Ishikawa (cell line): ENCODE results near the gene GHRHR.

Source experiments
- CEBPB ChIP-seq: IDR thresholded peaks from 2 replicates; pipeline ENCODE4 v1.6.1; 2012
- CREB1 ChIP-seq: IDR thresholded peaks from 2 replicates; pipeline ENCODE4 v1.6.1; 2012; ENCODE audit warnings: low read depth
- EGR1 ChIP-seq: IDR thresholded peaks from 2 replicates; pipeline ENCODE4 v1.6.1; 2012
- EP300 ChIP-seq: IDR thresholded peaks from 2 replicates; pipeline ENCODE4 v1.6.1; 2012; ENCODE audit warnings: borderline replicate concordance
- FOXM1 ChIP-seq: IDR thresholded peaks from 2 replicates; pipeline ENCODE4 v1.6.1; 2012; ENCODE audit warnings: low read depth, borderline replicate concordance
- NFIC ChIP-seq: IDR thresholded peaks from 2 replicates; pipeline ENCODE4 v1.6.1; 2012
- RAD21 ChIP-seq: IDR thresholded peaks from 2 replicates; pipeline ENCODE4 v1.6.1; 2012; ENCODE audit warnings: low read depth
- TAF1 ChIP-seq: IDR thresholded peaks from 2 replicates; pipeline ENCODE4 v1.6.1; 2012; ENCODE audit warnings: low read depth, mild to moderate bottlenecking
- TCF12 ChIP-seq: IDR thresholded peaks from 2 replicates; pipeline ENCODE4 v1.6.1; 2012; ENCODE audit warnings: low read depth
- TEAD4 ChIP-seq: IDR thresholded peaks from 2 replicates; pipeline ENCODE4 v1.6.1; 2012
- YY1 ChIP-seq: IDR thresholded peaks from 2 replicates; pipeline ENCODE4 v1.6.1; 2012; ENCODE audit warnings: low read depth
- ZBTB7A ChIP-seq: IDR thresholded peaks from 2 replicates; pipeline ENCODE4 v1.6.1; 2012; ENCODE audit warnings: low read depth
- TF ChIP-seq, protein P1 (sequence below): IDR thresholded peaks from 2 replicates; pipeline ENCODE4 v1.6.1; 2012; ENCODE audit warnings: low read depth, mild to moderate bottlenecking
- TF ChIP-seq, protein P2 (sequence below): IDR thresholded peaks from 2 replicates; pipeline ENCODE4 v1.6.1; 2012
- TF ChIP-seq, protein P3 (sequence below): IDR thresholded peaks from 2 replicates; pipeline ENCODE4 v1.6.1; 2012

The GHRHR gene

DNA sequence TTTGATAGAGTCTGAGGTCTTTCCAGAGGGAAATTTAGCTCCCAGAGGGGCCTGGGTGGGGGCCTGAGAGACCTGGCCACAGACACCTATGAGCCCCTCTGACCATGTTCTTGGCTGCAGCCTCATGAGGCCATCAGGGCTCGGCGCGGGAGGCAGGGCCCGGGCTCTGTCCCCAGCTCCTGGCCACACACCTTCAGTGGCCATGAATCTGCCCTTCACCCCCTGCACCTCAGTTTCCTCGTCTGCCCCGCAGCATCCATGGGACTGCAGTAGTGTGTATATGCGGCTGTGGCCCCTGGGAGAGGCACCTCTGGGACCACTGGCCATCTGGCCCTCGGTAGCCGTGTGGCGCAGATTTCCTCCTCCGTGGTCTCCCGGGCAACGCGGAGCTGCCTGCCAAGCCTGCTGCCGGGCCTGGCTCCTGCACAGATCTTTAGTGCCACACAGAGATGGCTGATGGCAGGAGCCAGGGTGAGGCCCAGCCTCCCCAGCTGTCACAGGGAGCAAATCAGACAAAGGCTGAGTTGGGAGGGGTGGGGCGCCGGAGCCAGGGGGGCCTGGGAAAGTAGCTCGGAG lies 64.8 kb downstream of the GHRHR start:
- no peak for TF ChIP-seq YY1
- no peak for TF ChIP-seq FOXM1
- TF ChIP-seq CREB1, result no peak
- no peak for TF ChIP-seq CEBPB
- TF ChIP-seq ZBTB7A, result no peak
- no peak for TF ChIP-seq EP300
- TF ChIP-seq, protein P1, sequence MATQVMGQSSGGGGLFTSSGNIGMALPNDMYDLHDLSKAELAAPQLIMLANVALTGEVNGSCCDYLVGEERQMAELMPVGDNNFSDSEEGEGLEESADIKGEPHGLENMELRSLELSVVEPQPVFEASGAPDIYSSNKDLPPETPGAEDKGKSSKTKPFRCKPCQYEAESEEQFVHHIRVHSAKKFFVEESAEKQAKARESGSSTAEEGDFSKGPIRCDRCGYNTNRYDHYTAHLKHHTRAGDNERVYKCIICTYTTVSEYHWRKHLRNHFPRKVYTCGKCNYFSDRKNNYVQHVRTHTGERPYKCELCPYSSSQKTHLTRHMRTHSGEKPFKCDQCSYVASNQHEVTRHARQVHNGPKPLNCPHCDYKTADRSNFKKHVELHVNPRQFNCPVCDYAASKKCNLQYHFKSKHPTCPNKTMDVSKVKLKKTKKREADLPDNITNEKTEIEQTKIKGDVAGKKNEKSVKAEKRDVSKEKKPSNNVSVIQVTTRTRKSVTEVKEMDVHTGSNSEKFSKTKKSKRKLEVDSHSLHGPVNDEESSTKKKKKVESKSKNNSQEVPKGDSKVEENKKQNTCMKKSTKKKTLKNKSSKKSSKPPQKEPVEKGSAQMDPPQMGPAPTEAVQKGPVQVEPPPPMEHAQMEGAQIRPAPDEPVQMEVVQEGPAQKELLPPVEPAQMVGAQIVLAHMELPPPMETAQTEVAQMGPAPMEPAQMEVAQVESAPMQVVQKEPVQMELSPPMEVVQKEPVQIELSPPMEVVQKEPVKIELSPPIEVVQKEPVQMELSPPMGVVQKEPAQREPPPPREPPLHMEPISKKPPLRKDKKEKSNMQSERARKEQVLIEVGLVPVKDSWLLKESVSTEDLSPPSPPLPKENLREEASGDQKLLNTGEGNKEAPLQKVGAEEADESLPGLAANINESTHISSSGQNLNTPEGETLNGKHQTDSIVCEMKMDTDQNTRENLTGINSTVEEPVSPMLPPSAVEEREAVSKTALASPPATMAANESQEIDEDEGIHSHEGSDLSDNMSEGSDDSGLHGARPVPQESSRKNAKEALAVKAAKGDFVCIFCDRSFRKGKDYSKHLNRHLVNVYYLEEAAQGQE, result no peak
- TF ChIP-seq, protein P2, sequence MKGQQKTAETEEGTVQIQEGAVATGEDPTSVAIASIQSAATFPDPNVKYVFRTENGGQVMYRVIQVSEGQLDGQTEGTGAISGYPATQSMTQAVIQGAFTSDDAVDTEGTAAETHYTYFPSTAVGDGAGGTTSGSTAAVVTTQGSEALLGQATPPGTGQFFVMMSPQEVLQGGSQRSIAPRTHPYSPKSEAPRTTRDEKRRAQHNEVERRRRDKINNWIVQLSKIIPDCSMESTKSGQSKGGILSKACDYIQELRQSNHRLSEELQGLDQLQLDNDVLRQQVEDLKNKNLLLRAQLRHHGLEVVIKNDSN, result no peak
- TF ChIP-seq TCF12, result no peak
- TF ChIP-seq EGR1, result no peak
- no peak for TF ChIP-seq TAF1
- TF ChIP-seq RAD21, result no peak
- TF ChIP-seq, protein P3, sequence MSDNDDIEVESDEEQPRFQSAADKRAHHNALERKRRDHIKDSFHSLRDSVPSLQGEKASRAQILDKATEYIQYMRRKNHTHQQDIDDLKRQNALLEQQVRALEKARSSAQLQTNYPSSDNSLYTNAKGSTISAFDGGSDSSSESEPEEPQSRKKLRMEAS, result no peak
- TF ChIP-seq TEAD4, result no peak
- TF ChIP-seq NFIC, result no peak
